H1 (cell line): ENCODE results near the gene MTCH1. TPM values are rescaled to one million over a fixed set of nuclear protein-coding genes. Genes with fewer than 3 reads are reported as not detected.

Experiments used
- CTCF ChIA-PET: fragments of 300-600 bp; sonication (Branson Sonifier 250); formaldehyde crosslinking; loops from one replicate; lab custom pipeline; 2021; ENCODE audit not compliant: partially characterized antibody; lab: Charles Lee
- POLR2A ChIA-PET: fragments of 300-600 bp; sonication (Branson Sonifier 250); formaldehyde crosslinking; loops from one replicate; lab custom pipeline; 2021; ENCODE audit warnings: inconsistent platforms; ENCODE audit not compliant: partially characterized antibody; lab: Charles Lee
- DNase-seq, 2 experiments: peaks; one replicate each; pipeline versions ENCODE4 v3.0.0 to v3.0.0-alpha.2; 2010 to 2022; ENCODE audit warnings: low spot score in 2 of 2, low read depth in 1 of 2, mixed read lengths in 1 of 2
- FAIRE-seq: peaks from 2 replicates; lab custom pipeline; 2011; peaks lifted over from hg19 to GRCh38; lab: Jason Lieb, UNC
- H2AFZ ChIP-seq: 2 replicates; pipeline ENCODE4 v1.8.1; 2012; ENCODE audit warnings: low read length, inconsistent platforms
- H2AK5ac ChIP-seq: 2 replicates; pipeline ENCODE4 v1.6.1; 2013; ENCODE audit warnings: low read depth, low read length
- H2BK120ac ChIP-seq: replicated peaks from 2 replicates; pipeline ENCODE3; 2013; ENCODE audit warnings: low read depth, low read length, inconsistent platforms
- H2BK12ac ChIP-seq: 2 replicates; pipeline ENCODE4 v1.6.1; 2013; ENCODE audit warnings: low read depth, low read length
- H2BK15ac ChIP-seq: 2 replicates; pipeline ENCODE4 v1.6.1; 2013; ENCODE audit warnings: low read length
- H2BK20ac ChIP-seq: 2 replicates; pipeline ENCODE4 v1.6.1; 2013; ENCODE audit warnings: low read length
- H2BK5ac ChIP-seq: 2 replicates; pipeline ENCODE4 v1.6.1; 2013; ENCODE audit warnings: low read depth, low read length
- H3K14ac ChIP-seq: 2 replicates; pipeline ENCODE4 v1.6.1; 2013; ENCODE audit warnings: inconsistent platforms; ENCODE audit not compliant: insufficient read length
- H3K18ac ChIP-seq: 2 replicates; pipeline ENCODE4 v1.6.1; 2013; ENCODE audit warnings: low read length; ENCODE audit errors: extremely low read depth
- H3K23ac ChIP-seq: 2 replicates; pipeline ENCODE4 v1.6.1; 2013; ENCODE audit warnings: inconsistent platforms; ENCODE audit not compliant: insufficient read length
- H3K23me2 ChIP-seq: 2 replicates; pipeline ENCODE4 v1.6.1; 2013; ENCODE audit warnings: low read depth, low read length
- H3K27ac ChIP-seq: 2 replicates; pipeline ENCODE4 v1.6.1; 2011; ENCODE audit warnings: low read depth, low read length, inconsistent platforms
- H3K27me3 ChIP-seq, 4 experiments: replicated peaks in 1 of 4; 1 replicate in 1 of 4; 2 replicates in 3 of 4; pipeline versions ENCODE4 v1.6.1 to v1.8.1; 2011 to 2013; ENCODE audit warnings: low read length in 3 of 4, mild to moderate bottlenecking in 3 of 4, inconsistent platforms in 2 of 4, mixed read lengths in 2 of 4, moderate library complexity in 1 of 4; ENCODE audit not compliant: control insufficient read depth in 3 of 4, insufficient read depth in 3 of 4; ENCODE audit errors: extremely low read depth in 1 of 4
- H3K36me3 ChIP-seq, 4 experiments: 2 replicates each; pipeline versions ENCODE4 v1.6.1 to v1.8.1; 2011 to 2013; ENCODE audit warnings: mild to moderate bottlenecking in 4 of 4, low read length in 3 of 4, moderate library complexity in 2 of 4, control low read depth in 1 of 4, inconsistent platforms in 1 of 4; ENCODE audit not compliant: insufficient read depth in 4 of 4, control insufficient read depth in 2 of 4
- H3K4ac ChIP-seq: replicated peaks from 2 replicates; pipeline ENCODE3; 2013; ENCODE audit warnings: low read length, low read depth, mixed read lengths, inconsistent platforms; ENCODE audit not compliant: insufficient read length
- H3K4me1 ChIP-seq, 4 experiments: replicated peaks in 1 of 4; 1 replicate in 1 of 4; 2 replicates in 3 of 4; pipeline versions ENCODE4 v1.6.1 to v1.8.1; 2011 to 2013; ENCODE audit warnings: low read length in 3 of 4, inconsistent platforms in 2 of 4, mixed read lengths in 1 of 4; ENCODE audit not compliant: insufficient read depth in 4 of 4, control insufficient read depth in 3 of 4
- H3K4me2 ChIP-seq, 2 experiments: 2 replicates each; pipeline versions ENCODE4 v1.6.1 to v1.8.1; 2011 to 2013; ENCODE audit warnings: low read depth in 2 of 2, low read length in 2 of 2, control low read depth in 1 of 2, inconsistent platforms in 1 of 2, mild to moderate bottlenecking in 1 of 2; ENCODE audit not compliant: insufficient read depth in 1 of 2
- H3K4me3 ChIP-seq, 4 experiments: fragments of 200-600, 300-600 bp in 1 of 4; sonication (generic), shearing (Covaris generic), sonication (Bioruptor Twin) in 1 of 4; 2 replicates each; pipeline versions ENCODE4 v1.5.1 to v1.8.1; 2011 to 2016; ENCODE audit warnings: low read length in 4 of 4, low read depth in 3 of 4, control low read depth in 2 of 4, inconsistent platforms in 2 of 4, mild to moderate bottlenecking in 2 of 4, mixed read lengths in 1 of 4, moderate library complexity in 1 of 4; ENCODE audit not compliant: insufficient read depth in 2 of 4; ENCODE audit errors: extremely low read depth in 1 of 4
- H3K56ac ChIP-seq: replicated peaks from 2 replicates; pipeline ENCODE3; 2013; ENCODE audit warnings: low read depth, mild to moderate bottlenecking, mixed read lengths, low read length, inconsistent platforms; ENCODE audit not compliant: insufficient read length
- H3K79me1 ChIP-seq: 2 replicates; pipeline ENCODE4 v1.6.1; 2013; ENCODE audit warnings: low read depth, low read length, control low read depth
- H3K79me2 ChIP-seq, 2 experiments: 2 replicates each; pipeline versions ENCODE4 v1.6.1 to v1.8.1; 2012 to 2013; ENCODE audit warnings: low read length in 2 of 2, mild to moderate bottlenecking in 2 of 2, inconsistent platforms in 1 of 2; ENCODE audit not compliant: insufficient read depth in 2 of 2, control insufficient read depth in 1 of 2
- H3K9ac ChIP-seq, 4 experiments: replicated peaks in 1 of 4; 1 replicate in 1 of 4; 2 replicates in 3 of 4; pipeline versions ENCODE4 v1.6.1 to v1.8.1; 2011 to 2013; ENCODE audit warnings: low read depth in 3 of 4, low read length in 3 of 4, control low read depth in 2 of 4, mild to moderate bottlenecking in 2 of 4, moderate library complexity in 2 of 4, inconsistent platforms in 1 of 4; ENCODE audit errors: extremely low read depth in 1 of 4
- H3K9me3 ChIP-seq, 2 experiments: 2 replicates each; pipeline versions ENCODE4 v1.6.1 to v1.8.1; 2012 to 2013; ENCODE audit warnings: mild to moderate bottlenecking in 2 of 2, moderate library complexity in 2 of 2, control low read depth in 1 of 2, inconsistent platforms in 1 of 2, low read depth in 1 of 2, low read length in 1 of 2, mixed read lengths in 1 of 2; ENCODE audit not compliant: insufficient read depth in 2 of 2
- H4K20me1 ChIP-seq, 2 experiments: replicated peaks in 1 of 2; 2 replicates each; pipeline versions ENCODE3 to v1.8.1; 2011 to 2013; ENCODE audit warnings: inconsistent platforms in 2 of 2, low read length in 2 of 2, mild to moderate bottlenecking in 1 of 2; ENCODE audit not compliant: insufficient read depth in 2 of 2, control insufficient read depth in 1 of 2
- H4K5ac ChIP-seq: 2 replicates; pipeline ENCODE4 v1.6.1; 2013; ENCODE audit warnings: low read length, low read depth, mixed read lengths, inconsistent platforms; ENCODE audit not compliant: insufficient read length
- H4K8ac ChIP-seq: 2 replicates; pipeline ENCODE4 v1.8.0; 2013; ENCODE audit warnings: mild to moderate bottlenecking, moderate library complexity, low read length, inconsistent platforms; ENCODE audit not compliant: insufficient read depth; ENCODE audit errors: extremely low read depth
- H4K91ac ChIP-seq: replicated peaks from 2 replicates; pipeline ENCODE3; 2013; ENCODE audit warnings: low read length, mixed read lengths, inconsistent platforms; ENCODE audit not compliant: insufficient read length
- ASH2L ChIP-seq: fragments of 200-600, 300-600 bp; sonication (generic); IDR thresholded peaks from one replicate; pipeline ENCODE4 v1.7.1; 2017; ENCODE audit warnings: low read length
- BRCA1 ChIP-seq: IDR thresholded peaks from 2 replicates; pipeline ENCODE4 v1.6.1; 2012; ENCODE audit warnings: low read depth, low read length, improper control_type of control experiment
- EP300 ChIP-seq, 2 experiments: IDR thresholded peaks; 1 replicate in 1 of 2; 2 replicates in 1 of 2; pipeline ENCODE4 v1.6.1; 2011 to 2012; ENCODE audit warnings: low read depth in 2 of 2, low read length in 2 of 2, mild to moderate bottlenecking in 2 of 2, borderline replicate concordance in 1 of 2, inconsistent platforms in 1 of 2, moderate library complexity in 1 of 2
- HDAC2 ChIP-seq, 2 experiments: fragments of 300-600 bp in 1 of 2; sonication (generic) in 1 of 2; IDR thresholded peaks; 2 replicates each; pipeline ENCODE4 v1.6.1; 2011 to 2012; ENCODE audit warnings: low read depth in 2 of 2, low read length in 2 of 2, mild to moderate bottlenecking in 2 of 2, moderate library complexity in 2 of 2, borderline replicate concordance in 1 of 2, inconsistent platforms in 1 of 2
- JUN ChIP-seq: IDR thresholded peaks from 2 replicates; pipeline ENCODE4 v1.6.1; 2011; ENCODE audit warnings: low read depth, mild to moderate bottlenecking, improper control_type of control experiment, low read length
- POLR2A ChIP-seq, 2 experiments: IDR thresholded peaks; 1 replicate in 1 of 2; 2 replicates in 1 of 2; pipeline ENCODE4 v1.6.1; 2011; ENCODE audit warnings: low read depth in 2 of 2, low read length in 2 of 2, mild to moderate bottlenecking in 2 of 2; ENCODE audit errors: control extremely low read depth in 1 of 2
- POLR2AphosphoS5 ChIP-seq: IDR thresholded peaks from 2 replicates; pipeline ENCODE4 v1.6.1; 2011; ENCODE audit warnings: low read depth, low read length
- RXRA ChIP-seq: IDR thresholded peaks from 2 replicates; pipeline ENCODE4 v1.6.1; 2011; ENCODE audit warnings: low read depth, mild to moderate bottlenecking, low read length, moderate library complexity; ENCODE audit not compliant: insufficient read depth
- SAP30 ChIP-seq: fragments of 300-600 bp; sonication (generic); IDR thresholded peaks from 2 replicates; pipeline ENCODE4 v1.7.1; 2012; ENCODE audit warnings: low read length, moderate library complexity, mild to moderate bottlenecking, inconsistent platforms; ENCODE audit not compliant: insufficient read depth, insufficient replicate concordance
- TAF7 ChIP-seq: optimal IDR thresholded peaks from 2 replicates; pipeline ENCODE3; 2011; ENCODE audit warnings: low read depth, mild to moderate bottlenecking, inconsistent platforms, low read length, moderate library complexity, borderline replicate concordance
- WGBS, 2 experiments: shearing (Covaris generic) in 1 of 2; methylation state at CpG; one replicate each; pipeline versions ENCODE4 v1.1.6 to v1.1.7; 2013 to 2015; ENCODE audit warnings: low lambda C conversion rate in 2 of 2, mixed read lengths in 2 of 2, inconsistent platforms in 1 of 2, low coverage in 1 of 2, missing lambda C conversion rate in 1 of 2; ENCODE audit not compliant: insufficient replicate concordance in 2 of 2, insufficient coverage in 1 of 2, insufficient read length in 1 of 2; ENCODE audit errors: extremely low coverage in 1 of 2, missing lambda C conversion rate in 1 of 2; 5-methylcytosine and 5-hydroxymethylcytosine counted together
- polyA plus RNA-seq, 7 experiments: library from polyadenylated mRNA; depleted of rRNA in 3 of 7; stranded (reverse) in 5 of 7; unstranded in 2 of 7; fragments of >200 nt in 5 of 7; fragments of 200-250 nt in 2 of 7; gene quantifications; 1 replicate in 5 of 7; 2 replicates in 1 of 7; 4 replicates in 1 of 7; pipeline versions ENCODE4 v1.2.1 to v1.2.3, GENCODE V29; 2011 to 2013; ENCODE audit warnings: missing spikeins in 2 of 7, mixed read lengths in 2 of 7
- total RNA-seq: library from RNA; stranded (reverse); fragmentation: NEBNext Ultra II Directional; extraction: Animal tissue kit (Norgen Biotek cat#: 25700); gene quantifications from 2 replicates; pipeline ENCODE4 v1.2.1, GENCODE V29; 2021
- TF ChIP-seq, protein P1 (sequence below): IDR thresholded peaks from 2 replicates; pipeline ENCODE4 v1.6.1; 2011; ENCODE audit warnings: low read depth, mild to moderate bottlenecking, low read length; ENCODE audit not compliant: insufficient read depth

MTCH1 gene
- total and polyA plus RNA-seq, 2 of the 8 experiments (the other 6 are each of a cell fraction or from before 2014, with no cell fraction given): 169 to 214 TPM

- H2BK5ac ChIP-seq: no peak overlapping the region
- ChIA-PET POLR2A (interaction anchor here (0.6 kb wide), 1 partner anchor 205 kb away, joined by 3 read pairs; no protein-coding TSS in a partner anchor), CTCF (interaction anchor here (0.8 to 1.6 kb wide), 3 partner anchors 11 to 82 kb away, joined by 3 read pairs; no protein-coding TSS in a partner anchor)
- FAIRE-seq: no peak
- no peak overlapping the region for H2BK20ac ChIP-seq
- no peak overlapping the region for H2BK120ac ChIP-seq
- no peak overlapping the region for H2AFZ ChIP-seq
- H4K91ac ChIP-seq: no peak overlapping the region
- H4K5ac ChIP-seq: no peak overlapping the region
- H3K4me1 ChIP-seq: no peaks in the 10 kb centered on the region
- H3K9ac ChIP-seq: no peak overlapping the region
- H3K23ac ChIP-seq: no peak overlapping the region
- H3K14ac ChIP-seq: no peak overlapping the region
- no peak overlapping the region for H4K8ac ChIP-seq
- no peaks in the 10 kb centered on the region for H3K36me3 ChIP-seq
- H3K79me2 ChIP-seq: no peaks in the 10 kb centered on the region
- no peak overlapping the region for H3K56ac ChIP-seq
- 84% methylated on average over 5 of the region's 5 CpGs; no CpG with 5 or more reads in 1 of the 2 experiments for WGBS, 2 experiments
- no peak overlapping the region for H3K27ac ChIP-seq
- H2AK5ac ChIP-seq: no peak overlapping the region
- H3K9me3 ChIP-seq: no peaks in the 10 kb centered on the region
- no peaks in the 10 kb centered on the region for H3K79me1 ChIP-seq
- H4K20me1 ChIP-seq: peaks cover 0 to 2% of the 10 kb centered on the region in 2 experiments
- H3K4me3 ChIP-seq: no peak overlapping the region
- H3K23me2 ChIP-seq: no peaks in the 10 kb centered on the region
- H3K4me2 ChIP-seq: no peak overlapping the region
- no peaks in the 10 kb centered on the region for H3K27me3 ChIP-seq
- no peak for DNase-seq
- H3K4ac ChIP-seq: no peak overlapping the region
- no peak for TF ChIP-seq ASH2L
- TF ChIP-seq RXRA: no peak
- TF ChIP-seq SAP30: no peak
- TF ChIP-seq JUN: no peak
- no peak for TF ChIP-seq EP300 (IDR thresholded peaks at IDR 0.05; ENCODE audit: borderline replicate concordance in 1 of 2, low read depth in 2 of 2, low read length in 2 of 2)
- TF ChIP-seq, protein P1, sequence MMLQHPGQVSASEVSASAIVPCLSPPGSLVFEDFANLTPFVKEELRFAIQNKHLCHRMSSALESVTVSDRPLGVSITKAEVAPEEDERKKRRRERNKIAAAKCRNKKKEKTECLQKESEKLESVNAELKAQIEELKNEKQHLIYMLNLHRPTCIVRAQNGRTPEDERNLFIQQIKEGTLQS: no peak
- TF ChIP-seq POLR2AphosphoS5: no peak
- no peak for TF ChIP-seq HDAC2 (IDR thresholded peaks at IDR 0.05; ENCODE audit: borderline replicate concordance in 1 of 2, low read depth in 2 of 2, low read length in 2 of 2)
- no peak for TF ChIP-seq TAF7
- TF ChIP-seq BRCA1: no peak
- no peak for TF ChIP-seq POLR2A (IDR thresholded peaks at IDR 0.05; ENCODE audit: control extremely low read depth in 1 of 2, low read depth in 2 of 2, low read length in 2 of 2)
- TF ChIP-seq, all 59 proteins: peak for 0
- H3K18ac ChIP-seq: no peak overlapping the region
- no peak overlapping the region for H2BK15ac ChIP-seq
- no peak overlapping the region for H2BK12ac ChIP-seq
Measured at GRCh38 chr6:36924778-36925374, 61.1 kb downstream of the MTCH1 start.
